GM21360 (cell line): ENCODE data around the gene GRIN2D.

ENCODE experiments used
- ATAC-seq: cut with Tn5 transposase; IDR thresholded peaks from one replicate; pipeline ENCODE4 v1.9.1; 2021; ENCODE audit warnings: mild to moderate bottlenecking, moderate library complexity; ENCODE audit not compliant: unreplicated experiment

Gene GRIN2D

GRCh38 chr19:48393559-48394330 lies at the start of gene GRIN2D:
TSS of gene GRIN2D (plus strand) at chr19:48393668. CDS start at chr19:48398393, 4,725 bp downstream.
- no peak for ATAC-seq

GRCh38 chr19:48344892-48345291 lies 48.6 kb upstream of the GRIN2D start:
- ATAC-seq = no peak

- no peak for ATAC-seq
Observed at GRCh38 chr19:48346191-48346590, 47.3 kb upstream of the GRIN2D start.

GRCh38 chr19:48348045-48348444 lies 45.4 kb upstream of the GRIN2D start:
- ATAC-seq = no peak

GRCh38 chr19:48348737-48349136 lies 44.7 kb upstream of the GRIN2D start:
- ATAC-seq = no peak

- no peak for ATAC-seq
Observed at GRCh38 chr19:48350856-48351255, 42.6 kb upstream of the GRIN2D start.

- ATAC-seq = no peak
Observed at GRCh38 chr19:48351341-48351752, 42.1 kb upstream of the GRIN2D start.

GRCh38 chr19:48353677-48354076 lies 39.8 kb upstream of the GRIN2D start:
- no peak for ATAC-seq

GRCh38 chr19:48354332-48354992 lies 39.0 kb upstream of the GRIN2D start:
- ATAC-seq = no peak

- no peak for ATAC-seq
Observed at GRCh38 chr19:48355365-48355954, 38.0 kb upstream of the GRIN2D start.

- ATAC-seq = no peak
Observed at GRCh38 chr19:48359123-48359522, 34.3 kb upstream of the GRIN2D start.

- ATAC-seq = no peak
Observed at GRCh38 chr19:48361912-48362311, 31.6 kb upstream of the GRIN2D start.

- ATAC-seq = peak; percentile 36
Observed at GRCh38 chr19:48362716-48363499, 30.6 kb upstream of the GRIN2D start.

GRCh38 chr19:48363500-48363809 lies 30.0 kb upstream of the GRIN2D start:
- peak; percentile 3 for ATAC-seq

GRCh38 chr19:48363810-48364597 lies 29.5 kb upstream of the GRIN2D start, which contains the start of the genes SYNGR4 and TMEM143:
TSS of gene SYNGR4 (plus strand) at chr19:48364367. CDS start at chr19:48365843, 1,476 bp downstream.
TSS of gene TMEM143 (minus strand) at chr19:48363940. CDS start at chr19:48363920, 20 bp downstream.
- peak; percentile 82 for ATAC-seq

GRCh38 chr19:48364598-48365348 lies 28.7 kb upstream of the GRIN2D start:
- ATAC-seq = no peak

- ATAC-seq = no peak
Observed at GRCh38 chr19:48365602-48366001, 27.9 kb upstream of the GRIN2D start.

GRCh38 chr19:48367855-48368254 lies 25.6 kb upstream of the GRIN2D start:
- ATAC-seq = no peak

GRCh38 chr19:48368936-48369335 lies 24.5 kb upstream of the GRIN2D start:
- ATAC-seq = no peak

- ATAC-seq = no peak
Observed at GRCh38 chr19:48370955-48371354, 22.5 kb upstream of the GRIN2D start.
